Measurements from ENCODE around the gene SCGB1C1. TPM values are rescaled to one million over a fixed set of nuclear protein-coding genes. Genes with fewer than 3 reads are reported as not detected.
"Not testable (repeated sequence)": the region's sequence is repeated elsewhere in the genome, so short reads cannot be mapped to it uniquely, and the experiment has no call there.

SCGB1C1 gene
- total RNA-seq (2014; rRNA removed; shearing (Covaris generic)): not detected in 2 replicates

GRCh38 chr11:192674-193128 lies at the start of gene SCGB1C1:
SCGB1C1 (plus strand) TSS chr11:193078; CDS start chr11:193100, 22 bp downstream.
- not testable (repeated sequence) for DNase-seq; H3K4me3 ChIP-seq (ENCODE audit: insufficient read depth, low read depth, low read length); H3K27me3 ChIP-seq (ENCODE audit: control insufficient read depth, insufficient read depth, low read length); H3K36me3 ChIP-seq (replicated peaks; ENCODE audit: control insufficient read depth, insufficient read depth, low read length)

DNA sequence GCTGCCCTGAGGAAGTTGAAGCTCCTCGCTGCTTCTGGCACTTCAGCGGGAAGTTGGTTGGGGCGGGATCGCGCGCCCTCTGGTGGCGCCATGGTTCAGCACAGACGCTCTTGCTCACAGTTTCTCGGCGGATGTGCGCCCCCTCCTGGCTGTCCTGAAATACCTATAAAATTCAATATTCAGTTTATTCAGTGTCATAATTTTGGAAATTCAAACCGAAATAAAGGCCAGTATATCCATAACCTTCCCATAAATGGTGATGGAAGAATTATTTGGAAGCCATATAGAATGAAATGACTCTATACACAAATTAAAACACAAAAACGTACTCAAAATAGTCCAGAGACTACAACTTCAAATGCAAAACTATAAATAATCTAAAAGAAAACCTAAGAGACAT lies 12.6 kb upstream of the SCGB1C1 start:
- not testable (repeated sequence) for DNase-seq; H3K36me3 ChIP-seq (replicated peaks; ENCODE audit: control insufficient read depth, insufficient read depth, low read length); H3K27me3 ChIP-seq (ENCODE audit: control insufficient read depth, insufficient read depth, low read length)

DNA sequence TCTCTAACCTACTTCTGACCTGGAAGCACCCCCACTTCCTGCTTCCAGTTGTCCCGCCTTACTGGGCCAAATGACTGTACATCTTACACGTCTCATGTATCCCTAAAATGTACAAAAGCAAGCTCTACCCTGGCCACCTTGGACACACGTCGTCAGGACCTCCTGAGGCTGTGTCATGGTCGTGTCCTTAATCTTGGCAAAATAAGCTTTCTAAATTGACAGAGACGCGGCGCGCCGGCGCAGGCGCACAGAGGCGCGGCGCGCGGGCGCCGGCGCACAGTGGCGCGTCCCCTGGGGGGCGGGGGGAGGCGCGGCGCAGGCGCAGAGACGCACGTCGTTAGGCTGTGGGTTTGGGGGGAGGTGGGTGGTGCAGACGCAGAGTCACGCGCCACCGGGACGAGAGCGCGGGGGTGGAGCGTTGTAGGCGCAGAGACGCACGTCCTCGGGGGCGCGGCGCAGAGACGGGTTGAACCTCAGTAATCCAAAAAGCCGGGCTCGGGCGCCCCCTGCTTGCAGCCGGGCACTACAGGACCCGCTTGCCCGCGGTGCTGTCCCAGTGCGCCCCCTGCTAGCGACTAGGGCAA lies 3.6 kb upstream of the SCGB1C1 start:
- H3K4me3 ChIP-seq (ENCODE audit: insufficient read depth, low read depth, low read length); DNase-seq; H3K36me3 ChIP-seq (replicated peaks; ENCODE audit: control insufficient read depth, insufficient read depth, low read length); H3K27me3 ChIP-seq (ENCODE audit: control insufficient read depth, insufficient read depth, low read length): not testable (repeated sequence)

More for the DNA sequence above, 12.6 kb upstream of the SCGB1C1 start:
- H3K4me3 ChIP-seq (ENCODE audit: insufficient read depth, low read depth, low read length): not testable (repeated sequence)

- DNase-seq; H3K36me3 ChIP-seq (replicated peaks; ENCODE audit: control insufficient read depth, insufficient read depth, low read length); H3K27me3 ChIP-seq (ENCODE audit: control insufficient read depth, insufficient read depth, low read length); H3K4me3 ChIP-seq (ENCODE audit: insufficient read depth, low read depth, low read length): not testable (repeated sequence)
These were observed 3.0 kb upstream of the SCGB1C1 start for GRCh38 chr11:189843-190311.

GRCh38 chr11:190546-190945 lies 2.3 kb upstream of the SCGB1C1 start:
- not testable (repeated sequence) for H3K36me3 ChIP-seq (replicated peaks; ENCODE audit: control insufficient read depth, insufficient read depth, low read length); H3K27me3 ChIP-seq (ENCODE audit: control insufficient read depth, insufficient read depth, low read length); DNase-seq; H3K4me3 ChIP-seq (ENCODE audit: insufficient read depth, low read depth, low read length)

GRCh38 chr11:191490-192478 lies 1.1 kb upstream of the SCGB1C1 start:
- DNase-seq; H3K27me3 ChIP-seq (ENCODE audit: control insufficient read depth, insufficient read depth, low read length): not testable (repeated sequence)

GRCh38 chr11:193481-193880 lies 603 bp downstream of the SCGB1C1 start:
- H3K27me3 ChIP-seq (ENCODE audit: control insufficient read depth, insufficient read depth, low read length); DNase-seq: not testable (repeated sequence)

More at GRCh38 chr11:191490-192478, 1.1 kb upstream of the SCGB1C1 start:
- H3K36me3 ChIP-seq (replicated peaks; ENCODE audit: control insufficient read depth, insufficient read depth, low read length); H3K4me3 ChIP-seq (ENCODE audit: insufficient read depth, low read depth, low read length): not testable (repeated sequence)

GRCh38 chr11:196786-197731 lies 4.2 kb downstream of the SCGB1C1 start:
- DNase-seq: no peak
- Histone ChIP-seq H3K4me3 (ENCODE audit: insufficient read depth, low read depth, low read length) (no peak overlapping the region), H3K36me3 (replicated peaks; ENCODE audit: control insufficient read depth, insufficient read depth, low read length) (no peaks in the 10 kb centered on the region), H3K27me3 (ENCODE audit: control insufficient read depth, insufficient read depth, low read length) (no peaks in the 10 kb centered on the region)

More at GRCh38 chr11:193481-193880, 603 bp downstream of the SCGB1C1 start:
- H3K36me3 ChIP-seq (replicated peaks; ENCODE audit: control insufficient read depth, insufficient read depth, low read length); H3K4me3 ChIP-seq (ENCODE audit: insufficient read depth, low read depth, low read length): not testable (repeated sequence)

DNA sequence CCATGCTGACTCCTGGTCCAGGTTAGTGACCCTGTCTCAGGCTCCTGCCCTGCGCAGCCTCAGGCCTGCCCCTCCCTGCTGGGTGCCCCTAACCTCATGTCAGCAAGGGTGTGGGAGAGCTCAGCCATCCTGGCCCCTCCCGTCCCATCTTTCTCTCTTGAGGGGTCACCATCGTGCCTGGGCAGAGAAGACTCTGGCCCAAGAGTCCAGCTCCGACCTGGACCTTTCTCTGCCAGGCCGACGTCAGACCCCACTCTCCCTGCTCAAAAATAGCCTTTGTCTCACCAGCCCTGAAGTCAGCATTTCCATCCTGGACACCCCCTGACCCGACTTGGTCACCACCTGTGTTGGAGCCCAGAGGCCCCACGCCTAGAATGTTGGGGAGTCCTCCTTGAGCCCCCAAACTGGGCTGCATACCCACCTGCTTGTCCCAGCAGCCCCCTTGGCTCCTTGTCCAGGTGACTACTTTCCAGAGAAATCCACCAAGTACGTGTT lies 4.9 kb downstream of the SCGB1C1 start:
- H3K36me3 ChIP-seq (replicated peaks; ENCODE audit: control insufficient read depth, insufficient read depth, low read length): no peaks in the 10 kb centered on the region
- no peak for DNase-seq
- no peaks in the 10 kb centered on the region for H3K27me3 ChIP-seq (ENCODE audit: control insufficient read depth, insufficient read depth, low read length)
- H3K4me3 ChIP-seq (ENCODE audit: insufficient read depth, low read depth, low read length): no peak overlapping the region

- no peak for DNase-seq
- no peak overlapping the region for H3K4me3 ChIP-seq (ENCODE audit: insufficient read depth, low read depth, low read length)
- no peaks in the 10 kb centered on the region for H3K27me3 ChIP-seq (ENCODE audit: control insufficient read depth, insufficient read depth, low read length)
- no peaks in the 10 kb centered on the region for H3K36me3 ChIP-seq (replicated peaks; ENCODE audit: control insufficient read depth, insufficient read depth, low read length)
These were observed 5.4 kb downstream of the SCGB1C1 start for GRCh38 chr11:198236-198806.

DNA sequence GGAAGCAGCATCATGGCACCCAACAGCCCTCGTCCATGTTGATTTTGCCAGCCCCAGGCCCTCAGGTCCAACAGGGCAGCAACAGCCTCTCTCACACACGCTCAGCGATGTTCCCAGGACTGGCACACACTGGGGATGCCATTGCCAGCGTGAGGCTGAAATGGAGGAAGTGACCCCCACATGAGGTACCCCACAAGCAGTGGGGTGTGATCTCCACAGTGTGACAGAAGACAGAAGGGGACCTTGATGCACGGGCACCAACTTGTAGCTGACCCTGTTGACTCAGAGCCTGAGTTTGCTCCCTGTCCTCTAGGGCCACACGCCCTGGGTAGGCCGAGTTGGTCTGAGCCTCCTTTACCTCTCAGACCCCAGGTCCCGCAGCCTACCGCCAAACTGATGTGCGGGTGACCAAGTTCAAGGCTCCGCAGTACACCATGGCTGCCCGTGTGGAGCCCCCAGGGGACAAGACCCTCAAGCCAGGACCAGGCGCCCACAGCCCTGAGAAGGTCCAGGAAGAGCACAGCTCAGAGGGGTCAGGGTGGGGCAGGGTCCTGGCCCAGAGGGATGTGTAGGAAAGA lies 6.2 kb downstream of the SCGB1C1 start:
- H3K4me3 ChIP-seq (ENCODE audit: insufficient read depth, low read depth, low read length): no peak overlapping the region
- no peak for DNase-seq
- H3K36me3 ChIP-seq (replicated peaks; ENCODE audit: control insufficient read depth, insufficient read depth, low read length): no peaks in the 10 kb centered on the region
- H3K27me3 ChIP-seq (ENCODE audit: control insufficient read depth, insufficient read depth, low read length): no peaks in the 10 kb centered on the region

GRCh38 chr11:199782-200181 lies 6.9 kb downstream of the SCGB1C1 start:
- peak; percentile 66 for DNase-seq
- peaks cover 2% of the 10 kb centered on the region; the same call in 1 of the 2 replicates for H3K36me3 ChIP-seq (replicated peaks; ENCODE audit: control insufficient read depth, insufficient read depth, low read length)
- no peaks in the 10 kb centered on the region for H3K27me3 ChIP-seq (ENCODE audit: control insufficient read depth, insufficient read depth, low read length)
- H3K4me3 ChIP-seq (ENCODE audit: insufficient read depth, low read depth, low read length): no peak overlapping the region

DNA sequence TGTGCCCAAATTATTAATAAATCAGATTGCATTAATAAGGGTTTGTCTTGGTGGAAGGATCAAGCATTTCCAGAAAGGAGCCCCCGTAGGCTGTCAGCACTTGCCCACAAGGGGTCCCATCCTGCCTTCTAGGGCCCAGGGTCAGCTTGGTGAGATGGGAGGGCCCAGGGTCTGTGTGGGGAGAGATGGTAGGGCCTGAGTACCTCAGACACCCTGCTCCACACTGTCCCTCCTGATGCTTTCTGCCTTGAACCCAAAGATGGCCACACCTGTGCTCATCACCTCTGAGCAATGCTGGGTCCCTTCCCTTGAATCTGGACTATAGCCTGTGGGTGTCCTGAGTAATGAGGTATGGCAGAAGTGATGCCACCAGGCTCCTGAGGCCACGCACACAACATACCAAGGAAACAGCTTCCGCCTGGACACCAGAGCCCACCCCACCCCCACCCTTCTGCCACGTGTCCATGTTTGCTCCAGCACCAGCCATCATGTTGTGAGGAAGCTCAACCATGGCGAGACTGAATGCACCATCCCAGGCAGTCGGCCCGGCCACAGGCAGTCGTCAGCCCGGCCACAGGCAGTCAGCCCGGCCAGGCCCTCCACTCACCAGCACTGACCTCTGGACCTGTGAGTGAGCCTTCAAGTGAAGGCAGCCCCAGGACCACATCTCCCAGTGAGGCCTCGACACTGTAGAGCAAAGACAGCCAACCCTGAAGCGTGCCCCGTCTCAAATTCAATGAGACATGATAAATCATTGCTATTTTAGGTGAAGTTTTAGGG lies 7.5 kb downstream of the SCGB1C1 start:
- DNase-seq: no peak
- Histone ChIP-seq H3K27me3 (ENCODE audit: control insufficient read depth, insufficient read depth, low read length) (no peaks in the 10 kb centered on the region), H3K36me3 (replicated peaks; ENCODE audit: control insufficient read depth, insufficient read depth, low read length) (peaks cover 8% of the 10 kb centered on the region), H3K4me3 (ENCODE audit: insufficient read depth, low read depth, low read length) (no peak overlapping the region)
